VCaP (cell line): ENCODE measurements around the gene HCRTR1.

ENCODE experiments used
- H3K27ac ChIP-seq: fragments of 450-650 bp; 2 replicates; pipeline ENCODE4 v1.5.1; 2017
- CTCF ChIP-seq: fragments of 450-650 bp; conservative IDR thresholded peaks from 2 replicates; pipeline ENCODE4 v1.5.1; 2017; ENCODE audit warnings: mild to moderate bottlenecking, moderate library complexity

The HCRTR1 gene

GRCh38 chr1:31648641-31649357, 31.3 kb downstream of the HCRTR1 start:
- no peak for TF ChIP-seq CTCF
- no peak overlapping the region for H3K27ac ChIP-seq

- TF ChIP-seq CTCF, result no peak
- peak overlapping the region; percentile 24 for H3K27ac ChIP-seq
Observed at GRCh38 chr1:31650161-31651088, 32.9 kb downstream of the HCRTR1 start.

GRCh38 chr1:31651089-31651420, 33.6 kb downstream of the HCRTR1 start:
- TF ChIP-seq CTCF, result no peak
- H3K27ac ChIP-seq, result peak overlapping the region; percentile 24

GRCh38 chr1:31651766-31652165, 34.3 kb downstream of the HCRTR1 start:
- no peak for TF ChIP-seq CTCF

GRCh38 chr1:31652891-31653499, 35.5 kb downstream of the HCRTR1 start:
- no peak for TF ChIP-seq CTCF

More at GRCh38 chr1:31651766-31652165, 34.3 kb downstream of the HCRTR1 start:
- peak overlapping the region; percentile 24 for H3K27ac ChIP-seq

GRCh38 chr1:31653717-31654473, 36.4 kb downstream of the HCRTR1 start:
- H3K27ac ChIP-seq, result no peak overlapping the region
- TF ChIP-seq CTCF, result no peak

More at GRCh38 chr1:31652891-31653499, 35.5 kb downstream of the HCRTR1 start:
- no peak overlapping the region for H3K27ac ChIP-seq

- TF ChIP-seq CTCF, result no peak
- no peak overlapping the region for H3K27ac ChIP-seq
Observed at GRCh38 chr1:31654474-31654776, 36.9 kb downstream of the HCRTR1 start.
